Measurements from ENCODE around the gene MT4. TPM values are rescaled to one million over a fixed set of nuclear protein-coding genes. Genes with fewer than 3 reads are reported as not detected.
A peak's percentile ranks its signal among the peaks of the same experiment; 100 is the strongest.

MT4 gene
- total and polyA plus RNA-seq, 11 donors: not detected

- no peaks in the 10 kb centered on the region for H3K27me3 ChIP-seq
- intact Hi-C loops (cut with DNase I): loop anchor here (2.0 to 10.0 kb wide), 6 partner anchors 26 to 178 kb away; partner anchors contain the start of genes MT1X (in 6 of the 10) and MT1M (in 1 of the 10)
- peak overlapping the region; percentile 86 to 99 (median 96) for H3K27ac ChIP-seq
- H3K9me3 ChIP-seq: no peaks in the 10 kb centered on the region
- WGBS, 4 donors: 33 to 53% (median 37%) methylated on average over 7 to 8 of the region's 8 CpGs
- ATAC-seq (no peak), DNase-seq (no peak)
- no peak for TF ChIP-seq POLR2A (IDR thresholded peaks at IDR 0.05)
- TF ChIP-seq, protein P1, sequence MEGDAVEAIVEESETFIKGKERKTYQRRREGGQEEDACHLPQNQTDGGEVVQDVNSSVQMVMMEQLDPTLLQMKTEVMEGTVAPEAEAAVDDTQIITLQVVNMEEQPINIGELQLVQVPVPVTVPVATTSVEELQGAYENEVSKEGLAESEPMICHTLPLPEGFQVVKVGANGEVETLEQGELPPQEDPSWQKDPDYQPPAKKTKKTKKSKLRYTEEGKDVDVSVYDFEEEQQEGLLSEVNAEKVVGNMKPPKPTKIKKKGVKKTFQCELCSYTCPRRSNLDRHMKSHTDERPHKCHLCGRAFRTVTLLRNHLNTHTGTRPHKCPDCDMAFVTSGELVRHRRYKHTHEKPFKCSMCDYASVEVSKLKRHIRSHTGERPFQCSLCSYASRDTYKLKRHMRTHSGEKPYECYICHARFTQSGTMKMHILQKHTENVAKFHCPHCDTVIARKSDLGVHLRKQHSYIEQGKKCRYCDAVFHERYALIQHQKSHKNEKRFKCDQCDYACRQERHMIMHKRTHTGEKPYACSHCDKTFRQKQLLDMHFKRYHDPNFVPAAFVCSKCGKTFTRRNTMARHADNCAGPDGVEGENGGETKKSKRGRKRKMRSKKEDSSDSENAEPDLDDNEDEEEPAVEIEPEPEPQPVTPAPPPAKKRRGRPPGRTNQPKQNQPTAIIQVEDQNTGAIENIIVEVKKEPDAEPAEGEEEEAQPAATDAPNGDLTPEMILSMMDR (IDR thresholded peaks at IDR 0.05): no peak
- H3K4me1 ChIP-seq: peaks cover 9 to 61% (median 51%) of the 10 kb centered on the region in 12 donors
- H3K36me3 ChIP-seq: no peaks in the 10 kb centered on the region
- H3K4me3 ChIP-seq: peak overlapping the region in 2 of 12 donors; percentile 12 to 18
These were observed 41.7 kb downstream of the MT4 start for GRCh38 chr16:56606476-56607108.

DNA sequence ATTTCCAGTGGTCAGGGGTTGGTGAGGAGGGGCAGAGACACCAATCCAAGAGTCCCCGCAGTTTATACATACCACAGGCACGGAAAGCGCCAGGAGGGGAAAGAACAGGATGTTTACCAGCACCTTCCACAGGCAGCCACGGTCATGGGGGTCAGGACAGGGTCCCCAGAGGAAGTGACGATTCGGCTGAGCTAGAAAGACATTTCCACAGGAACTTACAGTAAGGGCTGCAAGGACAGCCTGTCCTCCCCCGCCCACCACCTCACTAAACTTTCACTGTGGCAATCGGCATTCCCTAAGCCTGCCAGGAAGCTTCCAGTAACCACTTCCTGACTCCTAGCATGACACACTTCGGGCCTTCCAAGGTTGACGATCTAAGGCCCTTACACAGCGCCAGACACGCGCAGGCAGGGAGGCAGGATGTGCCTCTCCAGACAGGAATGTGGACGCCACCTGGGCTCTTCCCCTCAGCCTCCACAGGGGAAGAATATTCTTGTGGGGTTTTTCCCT, 42.3 kb downstream of the MT4 start:
- DNase-seq (peak; percentile 67 to 91 (median 75)), ATAC-seq (peak; percentile 27 to 56 (median 31))
- Histone ChIP-seq H3K4me3 (peak overlapping the region in 2 of 12 donors; percentile 18 to 71), H3K36me3 (no peaks in the 10 kb centered on the region), H3K9me3 (no peaks in the 10 kb centered on the region), H3K4me1 (peaks cover 9 to 67% (median 56%) of the 10 kb centered on the region in 12 donors), H3K27me3 (no peaks in the 10 kb centered on the region), H3K27ac (peak overlapping the region; percentile 86 to 99 (median 96))
- intact Hi-C loops (cut with DNase I): loop anchor here (2.0 to 10.0 kb wide), 6 partner anchors 26 to 178 kb away; partner anchors contain the start of genes MT1X (in 6 of the 10) and MT1M (in 1 of the 10)
- 43 to 56% (median 51%) methylated on average over 13 to 14 of the region's 14 CpGs for WGBS, 4 donors
- TF ChIP-seq, protein P1 (IDR thresholded peaks at IDR 0.05): no peak
- TF ChIP-seq POLR2A (IDR thresholded peaks at IDR 0.05): no peak

GRCh38 chr16:56607675-56608042, 42.8 kb downstream of the MT4 start:
- TF ChIP-seq, protein P1 (IDR thresholded peaks at IDR 0.05): no peak
- TF ChIP-seq POLR2A (IDR thresholded peaks at IDR 0.05): no peak
- 64 to 84% (median 78%) methylated on average over 2 of the region's 2 CpGs for WGBS, 4 donors

More at GRCh38 chr16:56607675-56608042, 42.8 kb downstream of the MT4 start:
- Histone ChIP-seq H3K4me1 (peaks cover 9 to 70% (median 57%) of the 10 kb centered on the region in 12 donors), H3K27ac (peak overlapping the region; percentile 86 to 99 (median 96)), H3K4me3 (peak overlapping the region in 11 of 12 donors; percentile 59 to 87 (median 71)), H3K27me3 (no peaks in the 10 kb centered on the region), H3K9me3 (no peaks in the 10 kb centered on the region), H3K36me3 (no peaks in the 10 kb centered on the region)
- ATAC-seq: no peak
- intact Hi-C loops (cut with DNase I): loop anchor here (1.0 to 10.0 kb wide), 11 partner anchors 17 to 177 kb away; partner anchors contain the start of genes MT1X (in 8 of the 10), MT1E (in 2 of the 10), MT1A (in 1 of the 10) and MT1M (in 1 of the 10)
- no peak for DNase-seq

Data from heart left ventricle (tissue), 16 donors.